Renal cortex interstitium (tissue), 11 donors: ENCODE data around the gene CEP126. TPM values are rescaled to one million over a fixed set of nuclear protein-coding genes. Genes with fewer than 3 reads are reported as not detected.
A peak's percentile ranks its signal among the peaks of the same experiment; 100 is the strongest.
"Not testable (repeated sequence)": the region's sequence is repeated elsewhere in the genome, so short reads cannot be mapped to it uniquely, and the experiment has no call there.

Experiments used
- DNase-seq, 11 donors: peaks; one replicate each; pipeline ENCODE4 v3.0.0-alpha.2; 2013; ENCODE audit warnings: low read depth in 9 of 11, low spot score in 4 of 11; ENCODE audit errors: extremely low read depth in 1 of 11
- polyA plus RNA-seq, 3 donors: library from polyadenylated mRNA; unstranded; fragments of 120-200 nt; gene quantifications; one replicate each; pipeline ENCODE4 v1.2.1, GENCODE V29; 2013; ENCODE audit not compliant: insufficient read length in 3 of 3

The CEP126 gene
- polyA plus RNA-seq, 3 donors = 3.8 to 7.3 (median 4.0) TPM

DNA sequence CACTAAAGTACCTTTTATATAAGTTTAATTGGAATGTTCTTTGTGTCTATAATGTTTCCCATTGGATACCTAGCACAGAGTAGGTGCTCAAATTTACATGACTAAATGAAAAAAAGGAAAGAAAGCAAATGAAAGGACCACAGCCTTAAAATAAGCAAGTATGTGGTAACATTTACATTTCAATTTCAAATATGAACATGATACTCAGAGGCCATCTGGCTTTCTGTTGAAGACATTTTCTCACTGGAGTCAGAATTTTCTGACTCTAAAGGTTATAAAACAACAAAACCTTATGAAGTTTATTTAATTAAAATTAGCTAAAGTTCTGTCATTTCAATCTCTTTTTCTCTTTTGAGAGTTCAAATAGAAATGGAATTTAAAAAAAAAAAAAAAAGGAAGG is 2.4 kb downstream of the CEP126 start:
- no peak for DNase-seq

DNA sequence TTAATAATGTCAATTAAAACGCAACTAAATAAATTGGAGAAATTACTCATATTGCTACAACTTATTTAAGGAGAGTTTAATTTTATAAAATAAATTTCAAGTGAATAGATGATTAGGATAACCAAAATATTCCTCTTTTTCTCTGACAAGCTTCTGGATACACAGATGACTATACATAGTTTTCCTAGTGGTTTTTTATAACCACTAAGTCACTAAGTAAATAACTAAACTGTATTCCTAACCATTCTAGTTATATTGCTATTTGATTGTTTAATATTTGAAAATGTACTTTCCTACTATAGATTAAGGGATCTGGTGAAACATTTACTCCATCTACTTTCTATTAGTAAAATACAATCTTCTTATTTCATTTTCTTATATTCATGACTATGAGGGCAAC is 6.2 kb downstream of the CEP126 start:
- no peak for DNase-seq

- no peak for DNase-seq
These were observed 8.7 kb downstream of the CEP126 start for GRCh38 chr11:101923554-101923953.

GRCh38 chr11:101929294-101929915 is 14.6 kb downstream of the CEP126 start:
- DNase-seq = no peak

DNA sequence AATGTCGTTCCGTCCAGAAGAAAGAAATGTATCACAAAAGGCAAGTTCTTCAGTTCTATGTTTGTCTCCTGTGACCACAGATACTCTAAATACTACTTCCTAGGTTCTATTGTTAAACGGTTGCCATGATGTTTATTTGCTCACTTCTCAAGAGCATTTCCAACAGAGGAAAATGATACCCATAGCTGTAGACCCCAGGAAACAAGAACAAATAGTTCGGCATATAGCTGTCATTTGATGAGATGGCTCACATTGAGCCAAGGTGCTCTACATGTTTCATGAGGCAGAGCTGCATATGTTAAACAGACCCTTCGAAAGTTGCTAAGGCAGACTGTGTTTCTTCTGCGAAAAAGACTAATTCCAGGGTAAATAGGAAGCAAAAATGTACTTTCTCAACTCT is 16.9 kb downstream of the CEP126 start:
- DNase-seq = no peak

DNA sequence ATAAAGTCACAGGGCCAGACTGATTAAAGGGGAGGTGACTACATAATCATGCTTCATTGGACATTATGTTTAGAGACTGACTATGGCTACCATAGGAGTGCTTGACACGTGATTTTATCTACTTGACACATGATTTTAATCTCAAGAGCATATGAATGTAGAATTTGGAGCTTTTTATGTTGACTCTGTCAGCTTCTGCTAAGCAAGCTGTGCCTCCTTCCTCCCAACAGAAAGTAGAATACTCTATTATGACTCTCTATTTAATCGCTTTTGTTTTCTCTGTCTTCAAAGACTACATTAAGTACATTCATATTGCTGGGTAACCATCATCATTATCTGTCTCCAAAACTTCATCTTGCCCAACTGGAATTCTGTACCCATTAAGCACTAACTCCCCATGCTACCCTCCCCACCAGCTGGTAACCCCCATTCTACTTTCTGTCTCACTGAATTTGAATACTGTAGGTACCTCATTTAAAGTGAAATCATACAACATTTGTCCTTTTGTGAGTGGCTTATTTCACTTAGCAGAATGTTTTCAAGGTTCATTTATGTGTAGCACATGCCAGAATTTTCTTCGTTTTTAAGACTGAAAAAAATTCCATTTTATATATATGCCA is 26.2 kb downstream of the CEP126 start:
- no peak for DNase-seq

DNA sequence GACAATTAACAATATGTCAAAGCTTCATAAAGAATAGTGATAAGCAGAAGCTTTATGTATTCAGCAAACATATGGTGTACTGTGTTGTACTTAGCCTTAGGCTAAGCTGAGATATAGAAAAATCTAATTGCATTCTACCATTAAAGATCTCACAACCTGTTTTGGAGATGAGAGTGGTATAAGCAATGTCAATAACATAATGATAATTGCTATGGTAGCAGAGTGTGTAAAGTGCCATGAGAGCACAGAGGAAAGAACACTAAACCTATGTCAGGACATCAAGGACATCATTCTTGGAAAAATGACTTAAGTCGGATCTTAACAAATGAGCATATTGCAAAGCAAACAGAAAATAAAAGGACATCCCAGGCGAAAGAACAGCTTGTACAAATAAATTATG is 30.1 kb downstream of the CEP126 start:
- no peak for DNase-seq

- no peak for DNase-seq
These were observed 30.6 kb downstream of the CEP126 start for GRCh38 chr11:101945448-101945847.

DNA sequence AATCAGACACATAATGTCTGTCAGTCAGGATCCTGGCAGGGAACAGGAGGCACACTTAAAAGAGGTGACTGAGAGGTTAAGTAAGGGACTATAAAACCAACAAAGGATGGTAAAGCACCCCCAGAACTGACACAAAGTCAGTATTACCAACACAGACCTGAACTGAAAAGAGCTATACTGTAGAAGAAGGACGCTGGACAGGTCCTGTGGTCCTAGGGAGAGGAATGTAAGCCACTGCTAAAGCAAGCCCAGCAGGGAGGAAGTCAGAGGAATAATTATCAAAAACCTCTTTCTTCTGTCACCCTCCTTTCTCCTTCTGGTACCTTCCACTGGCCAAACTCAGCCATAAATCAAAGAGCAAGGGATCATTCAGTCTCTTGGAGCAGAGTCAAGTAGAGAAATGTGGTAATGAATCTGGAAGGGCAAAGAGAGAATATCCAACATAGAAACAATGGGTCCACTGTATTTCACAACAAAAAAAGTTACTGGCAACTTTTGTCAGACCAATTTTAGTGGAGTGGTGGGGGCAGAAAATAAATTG is 34.9 kb downstream of the CEP126 start:
- no peak for DNase-seq

- no peak for DNase-seq
These were observed 40.5 kb downstream of the CEP126 start for GRCh38 chr11:101955278-101955677.

DNA sequence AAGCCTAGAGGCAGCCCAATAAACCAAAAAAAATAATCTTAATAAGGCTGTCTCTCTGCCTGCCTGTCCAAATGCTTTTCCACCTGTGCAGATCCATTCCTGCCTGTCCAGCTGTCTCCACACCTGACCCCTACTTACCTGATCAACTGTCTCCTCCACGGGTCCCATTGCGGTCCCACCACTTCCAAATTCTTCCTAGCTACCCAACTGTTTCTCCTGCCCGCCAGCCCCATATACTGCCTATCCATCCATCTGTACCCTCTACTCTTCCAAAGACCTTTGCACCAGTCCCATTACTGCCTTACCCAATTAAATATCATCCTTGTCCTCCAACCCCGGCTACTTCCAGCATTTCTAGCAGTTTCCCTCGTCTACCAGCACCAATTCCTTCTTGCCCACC is 40.9 kb downstream of the CEP126 start:
- no peak for DNase-seq

DNA sequence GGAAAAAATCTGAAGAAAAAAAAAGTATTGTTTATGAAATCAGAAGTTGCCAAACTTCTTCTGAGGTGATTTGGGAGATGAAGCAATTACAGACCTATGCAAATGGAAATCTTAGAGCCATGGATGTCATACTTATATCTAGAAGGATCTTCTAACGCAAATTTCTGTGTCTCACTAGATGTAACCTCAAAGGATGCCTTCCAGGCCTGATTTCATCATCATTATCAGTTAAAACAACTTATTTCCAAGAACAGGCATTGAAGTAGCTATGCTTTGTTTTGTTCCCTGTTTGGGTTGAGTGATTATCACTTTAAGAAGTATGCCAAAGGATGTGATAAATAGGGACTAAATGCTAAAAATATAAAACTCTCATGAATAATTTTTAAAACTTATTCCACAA is 45.4 kb downstream of the CEP126 start:
- DNase-seq = no peak

GRCh38 chr11:101964200-101964599 is 49.4 kb downstream of the CEP126 start:
- DNase-seq = not testable (repeated sequence)

GRCh38 chr11:101974255-101974654 is 59.4 kb downstream of the CEP126 start:
- no peak for DNase-seq

- no peak for DNase-seq
These were observed 60.0 kb downstream of the CEP126 start for GRCh38 chr11:101974771-101975170.

- DNase-seq = no peak
These were observed 60.9 kb downstream of the CEP126 start for GRCh38 chr11:101975734-101976133.

- no peak for DNase-seq
These were observed 72.6 kb downstream of the CEP126 start for GRCh38 chr11:101987370-101987769.

GRCh38 chr11:101993172-101993571 is 78.4 kb downstream of the CEP126 start:
- DNase-seq = no peak

GRCh38 chr11:101994052-101994469 is 79.3 kb downstream of the CEP126 start:
- DNase-seq = not testable (repeated sequence)

DNA sequence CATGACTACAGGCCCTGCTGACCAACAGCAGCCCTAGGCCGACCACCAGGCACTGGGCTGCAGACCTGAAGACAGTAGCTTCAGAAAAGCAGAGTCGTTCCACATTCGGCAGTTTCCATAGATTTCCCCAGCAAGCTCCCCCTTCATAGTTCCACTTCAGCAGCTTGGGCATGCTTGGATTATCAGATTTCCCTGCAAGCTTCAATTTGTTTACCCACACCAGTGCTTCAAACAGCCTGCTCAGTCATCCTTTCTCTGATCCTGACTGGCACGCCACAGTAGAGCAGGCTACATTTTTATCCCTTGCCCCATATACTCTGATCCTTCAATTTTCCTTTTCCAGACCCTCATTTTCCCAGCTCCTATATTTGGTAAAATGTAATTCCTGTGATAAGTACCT is 81.3 kb downstream of the CEP126 start:
- DNase-seq = peak in 7 of 11 donors; percentile 4 to 36 (median 15)
